OCI-LY7 (cell line): ENCODE measurements around the gene RXRA. TPM values are rescaled to one million over a fixed set of nuclear protein-coding genes. Genes with fewer than 3 reads are reported as not detected.

Experiments
- BruUV-seq: library from RNA; stranded (reverse); fragments of 400-500 nt; replicated peaks from 2 replicates; lab custom pipeline; 2021; lab: Mats Ljungman, UMichigan
- CTCF ChIA-PET: fragments of 300-600 bp; sonication (Branson Sonifier 250); formaldehyde crosslinking; loops from one replicate; lab custom pipeline; 2022; ENCODE audit warnings: antibody characterized with exemption; ENCODE audit not compliant: unreplicated experiment; lab: Charles Lee
- POLR2A ChIA-PET: fragments of 300-600 bp; sonication (Branson Sonifier 250); formaldehyde crosslinking; loops from one replicate; lab custom pipeline; 2022; ENCODE audit warnings: antibody characterized with exemption; lab: Charles Lee
- DNase-seq: peaks from one replicate; pipeline ENCODE4 v3.0.0-alpha.2; 2015; ENCODE audit warnings: low spot score
- H2AFZ ChIP-seq: fragments of 200-600 bp; sonication (generic), shearing (Covaris generic); 2 replicates; pipeline ENCODE4 v1.6.1; 2014; ENCODE audit warnings: mild to moderate bottlenecking, antibody characterized with exemption, low read length, moderate library complexity
- H3K27ac ChIP-seq: fragments of 200-600 bp; sonication (generic); 2 replicates; pipeline ENCODE4 v1.5.1; 2014; ENCODE audit warnings: mixed run types, low read depth, mild to moderate bottlenecking, moderate library complexity, low read length, inconsistent platforms; ENCODE audit not compliant: poor library complexity, severe bottlenecking
- H3K36me3 ChIP-seq: fragments of 200-600 bp; sonication (generic); 2 replicates; pipeline ENCODE4 v1.6.1; 2014; ENCODE audit warnings: mild to moderate bottlenecking, antibody characterized with exemption, low read length, moderate library complexity, mixed read lengths; ENCODE audit not compliant: insufficient read depth
- H3K4me1 ChIP-seq: fragments of 200-600 bp; sonication (generic); 2 replicates; pipeline ENCODE4 v1.5.1; 2014; ENCODE audit warnings: mild to moderate bottlenecking, low read length; ENCODE audit not compliant: insufficient read depth, poor library complexity, severe bottlenecking
- H3K4me2 ChIP-seq: fragments of 200-600 bp; sonication (generic); 2 replicates; pipeline ENCODE4 v1.6.1; 2014; ENCODE audit warnings: mild to moderate bottlenecking, low read length
- H3K4me3 ChIP-seq: fragments of 200-600 bp; sonication (generic); 2 replicates; pipeline ENCODE4 v1.5.1; 2014; ENCODE audit warnings: mild to moderate bottlenecking, low read depth, low read length; ENCODE audit not compliant: poor library complexity, severe bottlenecking
- H3K79me2 ChIP-seq: fragments of 200-600 bp; sonication (generic); 2 replicates; pipeline ENCODE4 v1.6.1; 2016; ENCODE audit warnings: low read depth, mild to moderate bottlenecking, low read length, moderate library complexity, mixed read lengths; ENCODE audit not compliant: insufficient read depth
- H3K9me2 ChIP-seq: fragments of 200-600 bp; sonication (generic); 2 replicates; pipeline ENCODE4 v1.6.1; 2016; ENCODE audit warnings: mild to moderate bottlenecking, low read length, mixed read lengths; ENCODE audit not compliant: insufficient read depth
- H3K9me3 ChIP-seq: fragments of 200-600 bp; sonication (generic); 2 replicates; pipeline ENCODE4 v1.6.1; 2014; ENCODE audit warnings: mild to moderate bottlenecking, mixed run types, low read length, mixed read lengths
- H4K20me1 ChIP-seq: fragments of 200-600 bp; sonication (generic); 2 replicates; pipeline ENCODE4 v1.6.1; 2014; ENCODE audit warnings: mild to moderate bottlenecking, antibody characterized with exemption, low read length, moderate library complexity, mixed read lengths; ENCODE audit not compliant: insufficient read depth
- CTCF ChIP-seq: fragments of 200-600 bp; sonication (generic); conservative IDR thresholded peaks from 2 replicates; pipeline ENCODE4 v1.5.1; 2014; ENCODE audit warnings: mild to moderate bottlenecking, antibody characterized with exemption, low read length, moderate library complexity, mixed read lengths
- EZH2phosphoT487 ChIP-seq: fragments of 200-600 bp; sonication (generic); IDR thresholded peaks from 2 replicates; pipeline ENCODE4 v1.6.1; 2018; ENCODE audit warnings: low read depth, borderline replicate concordance, mild to moderate bottlenecking, mixed run types, antibody characterized with exemption, low read length, moderate library complexity, mixed read lengths
- intact Hi-C: fragments of 100-400 bp; cut with micrococcal nuclease; formaldehyde crosslinking; loops from one replicate; pipeline ENCODE4 v1.10.0; 2022; ENCODE audit not compliant: unreplicated experiment
- total RNA-seq, 2 experiments: library from RNA; depleted of rRNA in 1 of 2; stranded (reverse); fragments of >200 nt in 1 of 2; shearing (Covaris generic) in 1 of 2; gene quantifications; 2 replicates each; pipeline ENCODE4 v1.2.3, GENCODE V29; 2014 to 2022

RXRA gene
- total RNA-seq, 2 experiments from 2014 or later: 0.25 to 0.40 TPM

DNA sequence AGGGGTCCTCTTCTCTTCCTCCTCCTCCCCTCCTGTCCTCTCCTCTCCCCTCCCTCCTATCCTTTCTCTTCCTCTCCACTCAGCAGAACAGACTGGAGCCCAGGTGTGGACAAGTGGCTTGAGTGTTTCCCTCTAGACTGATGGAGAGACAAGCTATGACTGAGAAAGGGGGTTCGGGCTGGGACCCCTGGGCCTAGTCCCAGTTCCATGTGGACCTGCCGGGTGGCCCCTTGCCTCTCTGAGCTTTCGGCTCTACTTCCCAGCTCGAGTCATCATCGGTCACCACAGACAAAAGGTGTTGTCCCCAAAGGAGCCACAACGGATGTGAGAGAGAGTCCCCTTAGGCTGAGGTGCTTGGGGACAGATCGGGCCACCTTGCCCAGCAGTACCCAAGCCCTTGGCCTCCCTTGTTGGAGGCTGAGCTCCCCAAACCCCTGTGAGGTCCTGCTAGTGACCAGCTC is 3.4 kb upstream of the RXRA start:
- no peak for TF ChIP-seq CTCF
- TF ChIP-seq EZH2phosphoT487: no peak
- POLR2A ChIA-PET: no interaction called here
- CTCF ChIA-PET: interaction anchor here (0.5 kb wide), 1 partner anchor 271 kb away, joined by 3 read pairs; no protein-coding TSS in a partner anchor

DNA sequence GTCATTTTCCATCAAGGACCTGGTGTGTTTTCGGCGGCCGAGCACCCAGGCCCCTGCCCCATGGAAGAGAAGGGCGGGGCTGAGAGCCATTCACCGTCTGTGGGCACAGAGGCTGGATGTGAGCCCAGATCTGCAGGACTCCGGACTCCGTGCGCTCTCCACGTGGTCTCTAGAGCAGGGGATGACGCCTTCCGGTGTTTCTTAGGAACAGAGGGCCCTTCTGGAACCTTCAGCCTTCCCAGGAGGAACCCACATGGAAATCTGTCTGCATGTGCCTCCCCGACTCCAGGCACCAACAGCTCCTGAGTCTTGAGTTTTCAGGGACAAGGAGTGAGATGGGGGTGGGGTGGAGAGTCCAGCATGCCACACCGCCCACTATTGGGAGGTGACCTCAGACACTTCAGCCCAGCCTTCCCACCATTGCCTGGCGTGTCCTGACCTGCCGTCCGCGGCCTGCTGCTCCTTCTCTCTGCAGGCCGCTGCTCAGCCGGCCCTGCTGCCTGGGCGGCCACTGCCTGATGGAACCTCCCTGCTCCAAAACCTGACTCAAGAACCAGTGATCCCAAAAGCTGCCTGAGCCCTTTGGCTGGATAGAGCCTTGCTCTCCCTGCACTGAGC is 2.4 kb upstream of the RXRA start:
- no TSS peak for BruUV-seq
- Histone ChIP-seq H3K4me3 (no peak overlapping the region), H3K4me2 (no peak overlapping the region), H3K36me3 (no peaks in the 10 kb centered on the region), H3K79me2 (no peaks in the 10 kb centered on the region), H2AFZ (no peak overlapping the region), H4K20me1 (no peaks in the 10 kb centered on the region), H3K9me2 (no peaks in the 10 kb centered on the region), H3K4me1 (no peaks in the 10 kb centered on the region), H3K27ac (no peak overlapping the region), H3K9me3 (no peaks in the 10 kb centered on the region)
- POLR2A ChIA-PET: no interaction called here
- no peak for TF ChIP-seq EZH2phosphoT487
- TF ChIP-seq CTCF: no peak
- CTCF ChIA-PET: interaction anchor here (0.5 kb wide), 1 partner anchor 272 kb away, joined by 3 read pairs; no protein-coding TSS in a partner anchor
- DNase-seq: no peak
- intact Hi-C loops: no loop called here

More for the DNA sequence above, 3.4 kb upstream of the RXRA start:
- intact Hi-C loops: no loop called here
- no peaks in the 10 kb centered on the region for H3K4me1 ChIP-seq
- H3K9me2 ChIP-seq: no peaks in the 10 kb centered on the region
- no peaks in the 10 kb centered on the region for H3K9me3 ChIP-seq
- no peaks in the 10 kb centered on the region for H4K20me1 ChIP-seq
- no peak overlapping the region for H3K4me2 ChIP-seq
- no peak overlapping the region for H3K4me3 ChIP-seq
- no peaks in the 10 kb centered on the region for H3K79me2 ChIP-seq
- H3K36me3 ChIP-seq: no peaks in the 10 kb centered on the region
- no peak overlapping the region for H2AFZ ChIP-seq
- H3K27ac ChIP-seq: no peak overlapping the region
- DNase-seq: no peak
- BruUV-seq: no TSS peak

GRCh38 chr9:134324359-134325095 is 1.7 kb upstream of the RXRA start:
- POLR2A ChIA-PET: no interaction called here
- CTCF ChIA-PET: no interaction called here

More at GRCh38 chr9:134324359-134325095, 1.7 kb upstream of the RXRA start:
- H3K36me3 ChIP-seq: no peaks in the 10 kb centered on the region
- DNase-seq: no peak
- BruUV-seq: no TSS peak
- H3K4me2 ChIP-seq: no peak overlapping the region
- H3K9me2 ChIP-seq: no peaks in the 10 kb centered on the region
- H3K4me1 ChIP-seq: no peaks in the 10 kb centered on the region
- no peak overlapping the region for H3K27ac ChIP-seq
- no peak for TF ChIP-seq CTCF
- no peak for TF ChIP-seq EZH2phosphoT487
- no peaks in the 10 kb centered on the region for H3K79me2 ChIP-seq
- H3K9me3 ChIP-seq: no peaks in the 10 kb centered on the region
- H3K4me3 ChIP-seq: no peak overlapping the region
- intact Hi-C loops: no loop called here
- H4K20me1 ChIP-seq: no peaks in the 10 kb centered on the region
- H2AFZ ChIP-seq: no peak overlapping the region
